ENCODE data around the gene ADAP2.
"Not testable (repeated sequence)": the region's sequence is repeated elsewhere in the genome, so short reads cannot be mapped to it uniquely, and the experiment has no call there.

ADAP2 gene

GRCh38 chr17:30922235-30923030 lies 688 bp downstream of the ADAP2 start:
- Mint-ChIP-seq H3K4me1 (ENCODE audit: low read depth) (peaks cover 13% of the 10 kb centered on the region), H3K27ac (no peak overlapping the region), H3K27me3 (peaks cover 52% of the 10 kb centered on the region), H3K36me3 (ENCODE audit: low read depth) (no peaks in the 10 kb centered on the region), H3K4me3 (peak overlapping the region; percentile 80), H3K9me3 (no peaks in the 10 kb centered on the region)

- Mint-ChIP-seq H3K4me1 (ENCODE audit: low read depth) (peaks cover 13% of the 10 kb centered on the region), H3K36me3 (ENCODE audit: low read depth) (no peaks in the 10 kb centered on the region), H3K4me3 (no peak overlapping the region), H3K9me3 (no peaks in the 10 kb centered on the region), H3K27ac (no peak overlapping the region), H3K27me3 (peaks cover 50% of the 10 kb centered on the region)
Observed at GRCh38 chr17:30924341-30924740, 2.6 kb downstream of the ADAP2 start.

- peaks cover 35% of the 10 kb centered on the region for H3K27me3 Mint-ChIP-seq
- no peaks in the 10 kb centered on the region for H3K36me3 Mint-ChIP-seq (ENCODE audit: low read depth)
- no peak overlapping the region for H3K27ac Mint-ChIP-seq
- no peak overlapping the region for H3K4me3 Mint-ChIP-seq
- peaks cover 8% of the 10 kb centered on the region for H3K4me1 Mint-ChIP-seq (ENCODE audit: low read depth)
- H3K9me3 Mint-ChIP-seq = no peaks in the 10 kb centered on the region
Observed at GRCh38 chr17:30926516-30926915, 4.8 kb downstream of the ADAP2 start.

- Mint-ChIP-seq H3K27ac (no peak overlapping the region), H3K9me3 (no peaks in the 10 kb centered on the region), H3K4me3 (no peak overlapping the region), H3K27me3 (peaks cover 29% of the 10 kb centered on the region), H3K36me3 (ENCODE audit: low read depth) (no peaks in the 10 kb centered on the region), H3K4me1 (ENCODE audit: low read depth) (peaks cover 3% of the 10 kb centered on the region)
Observed at GRCh38 chr17:30927756-30928155, 6.0 kb downstream of the ADAP2 start.

- Mint-ChIP-seq H3K4me3 (no peak overlapping the region), H3K36me3 (ENCODE audit: low read depth) (no peaks in the 10 kb centered on the region)
Observed at GRCh38 chr17:30928584-30928983, 6.8 kb downstream of the ADAP2 start.

GRCh38 chr17:30929081-30929633 lies 7.4 kb downstream of the ADAP2 start:
- Mint-ChIP-seq H3K27ac (no peak overlapping the region), H3K36me3 (ENCODE audit: low read depth) (no peaks in the 10 kb centered on the region), H3K4me1 (ENCODE audit: low read depth) (no peaks in the 10 kb centered on the region), H3K4me3 (no peak overlapping the region), H3K27me3 (peaks cover 24% of the 10 kb centered on the region), H3K9me3 (no peaks in the 10 kb centered on the region)

More at GRCh38 chr17:30928584-30928983, 6.8 kb downstream of the ADAP2 start:
- peaks cover 26% of the 10 kb centered on the region for H3K27me3 Mint-ChIP-seq
- no peak overlapping the region for H3K27ac Mint-ChIP-seq
- H3K9me3 Mint-ChIP-seq = no peaks in the 10 kb centered on the region
- H3K4me1 Mint-ChIP-seq (ENCODE audit: low read depth) = no peaks in the 10 kb centered on the region

GRCh38 chr17:30929861-30930260 lies 8.1 kb downstream of the ADAP2 start:
- H3K4me3 Mint-ChIP-seq; H3K36me3 Mint-ChIP-seq (ENCODE audit: low read depth); H3K9me3 Mint-ChIP-seq; H3K4me1 Mint-ChIP-seq (ENCODE audit: low read depth); H3K27ac Mint-ChIP-seq: not testable (repeated sequence)
- H3K27me3 Mint-ChIP-seq = peaks cover 19% of the 10 kb centered on the region

- no peak overlapping the region for H3K27ac Mint-ChIP-seq
- H3K36me3 Mint-ChIP-seq (ENCODE audit: low read depth) = no peaks in the 10 kb centered on the region
- no peaks in the 10 kb centered on the region for H3K9me3 Mint-ChIP-seq
- H3K4me1 Mint-ChIP-seq (ENCODE audit: low read depth) = no peaks in the 10 kb centered on the region
- no peak overlapping the region for H3K4me3 Mint-ChIP-seq
- H3K27me3 Mint-ChIP-seq = peaks cover 16% of the 10 kb centered on the region
Observed at GRCh38 chr17:30930495-30930894, 8.8 kb downstream of the ADAP2 start.

GRCh38 chr17:30931582-30931981 lies 9.8 kb downstream of the ADAP2 start:
- H3K27me3 Mint-ChIP-seq; H3K36me3 Mint-ChIP-seq (ENCODE audit: low read depth); H3K27ac Mint-ChIP-seq; H3K9me3 Mint-ChIP-seq; H3K4me1 Mint-ChIP-seq (ENCODE audit: low read depth); H3K4me3 Mint-ChIP-seq: not testable (repeated sequence)

GRCh38 chr17:30933966-30934365 lies 12.2 kb downstream of the ADAP2 start:
- H3K27me3 Mint-ChIP-seq = no peaks in the 10 kb centered on the region
- H3K9me3 Mint-ChIP-seq = no peaks in the 10 kb centered on the region
- H3K36me3 Mint-ChIP-seq (ENCODE audit: low read depth) = no peaks in the 10 kb centered on the region
- peaks cover under 1% of the 10 kb centered on the region for H3K4me1 Mint-ChIP-seq (ENCODE audit: low read depth)
- no peak overlapping the region for H3K27ac Mint-ChIP-seq
- H3K4me3 Mint-ChIP-seq = no peak overlapping the region

- H3K9me3 Mint-ChIP-seq = no peaks in the 10 kb centered on the region
- H3K4me3 Mint-ChIP-seq = no peak overlapping the region
- peaks cover 6% of the 10 kb centered on the region for H3K4me1 Mint-ChIP-seq (ENCODE audit: low read depth)
- no peaks in the 10 kb centered on the region for H3K36me3 Mint-ChIP-seq (ENCODE audit: low read depth)
- H3K27me3 Mint-ChIP-seq = no peaks in the 10 kb centered on the region
- no peak overlapping the region for H3K27ac Mint-ChIP-seq
Observed at GRCh38 chr17:30939051-30939689, 17.4 kb downstream of the ADAP2 start.

GRCh38 chr17:30942308-30943079 lies 20.7 kb downstream of the ADAP2 start:
- no peaks in the 10 kb centered on the region for H3K36me3 Mint-ChIP-seq (ENCODE audit: low read depth)
- H3K9me3 Mint-ChIP-seq = no peaks in the 10 kb centered on the region
- H3K4me3 Mint-ChIP-seq = no peak overlapping the region
- H3K27ac Mint-ChIP-seq = no peak overlapping the region
- H3K27me3 Mint-ChIP-seq = no peaks in the 10 kb centered on the region
- H3K4me1 Mint-ChIP-seq (ENCODE audit: low read depth) = peaks cover 6% of the 10 kb centered on the region

GRCh38 chr17:30947796-30948195 lies 26.1 kb downstream of the ADAP2 start:
- Mint-ChIP-seq H3K4me3 (no peak overlapping the region), H3K27me3 (no peaks in the 10 kb centered on the region), H3K4me1 (ENCODE audit: low read depth) (no peaks in the 10 kb centered on the region), H3K9me3 (no peaks in the 10 kb centered on the region), H3K27ac (no peak overlapping the region), H3K36me3 (ENCODE audit: low read depth) (no peaks in the 10 kb centered on the region)

- Mint-ChIP-seq H3K36me3 (ENCODE audit: low read depth) (no peaks in the 10 kb centered on the region), H3K9me3 (no peaks in the 10 kb centered on the region), H3K27ac (no peak overlapping the region), H3K4me3 (no peak overlapping the region), H3K27me3 (no peaks in the 10 kb centered on the region), H3K4me1 (ENCODE audit: low read depth) (no peaks in the 10 kb centered on the region)
Observed at GRCh38 chr17:30950189-30950588, 28.4 kb downstream of the ADAP2 start.
